DMS53 (cell line): Measurements from ENCODE around the gene OVAAL.

Experiments used
- DNase-seq: peaks from one replicate; lab custom pipeline; 2025; lab: John Stamatoyannopoulos, UW

The OVAAL gene

GRCh38 chr1:180571060-180571831, 12.5 kb downstream of the OVAAL start:
- DNase-seq = no peak

GRCh38 chr1:180571832-180572636, 13.3 kb downstream of the OVAAL start:
- DNase-seq = peak; percentile 58

GRCh38 chr1:180572760-180573159, 14.0 kb downstream of the OVAAL start:
- peak; percentile 9 for DNase-seq

GRCh38 chr1:180574031-180574713, 15.4 kb downstream of the OVAAL start:
- no peak for DNase-seq

GRCh38 chr1:180577361-180577760, 18.6 kb downstream of the OVAAL start:
- DNase-seq = no peak

- DNase-seq = peak; percentile 65
These were observed 21.3 kb downstream of the OVAAL start for GRCh38 chr1:180579961-180580611.

- no peak for DNase-seq
These were observed 22.9 kb downstream of the OVAAL start for GRCh38 chr1:180581635-180582039.

GRCh38 chr1:180584869-180585268, 26.1 kb downstream of the OVAAL start:
- no peak for DNase-seq

- peak; percentile 60 for DNase-seq
These were observed 27.2 kb downstream of the OVAAL start for GRCh38 chr1:180585994-180586359.

GRCh38 chr1:180586671-180587155, 27.9 kb downstream of the OVAAL start:
- DNase-seq = peak; percentile 98

GRCh38 chr1:180588121-180588520, 29.4 kb downstream of the OVAAL start:
- no peak for DNase-seq

GRCh38 chr1:180590889-180591288, 32.1 kb downstream of the OVAAL start:
- DNase-seq = no peak

- no peak for DNase-seq
These were observed 34.6 kb downstream of the OVAAL start for GRCh38 chr1:180593382-180593781.

GRCh38 chr1:180594723-180595122, 36.0 kb downstream of the OVAAL start:
- peak; percentile 97 for DNase-seq

GRCh38 chr1:180595966-180596365, 37.2 kb downstream of the OVAAL start:
- DNase-seq = no peak

GRCh38 chr1:180597520-180597919, 38.8 kb downstream of the OVAAL start:
- DNase-seq = no peak

GRCh38 chr1:180598333-180598974, 39.7 kb downstream of the OVAAL start:
- peak; percentile 95 for DNase-seq

- no peak for DNase-seq
These were observed 41.6 kb downstream of the OVAAL start for GRCh38 chr1:180600343-180600742.

GRCh38 chr1:180601512-180601911, 42.7 kb downstream of the OVAAL start:
- DNase-seq = no peak

GRCh38 chr1:180603223-180603849, 44.6 kb downstream of the OVAAL start:
- DNase-seq = no peak

GRCh38 chr1:180603850-180604226, 45.1 kb downstream of the OVAAL start:
- no peak for DNase-seq
